HG02678 (cell line): ENCODE data around the gene ADSL.
A peak's percentile ranks its signal among the peaks of the same experiment; 100 is the strongest.

Source experiments
- ATAC-seq: cut with Tn5 transposase; IDR thresholded peaks from one replicate; pipeline ENCODE4 v1.9.1; 2021; ENCODE audit warnings: mild to moderate bottlenecking, moderate library complexity; ENCODE audit not compliant: unreplicated experiment

The ADSL gene

DNA sequence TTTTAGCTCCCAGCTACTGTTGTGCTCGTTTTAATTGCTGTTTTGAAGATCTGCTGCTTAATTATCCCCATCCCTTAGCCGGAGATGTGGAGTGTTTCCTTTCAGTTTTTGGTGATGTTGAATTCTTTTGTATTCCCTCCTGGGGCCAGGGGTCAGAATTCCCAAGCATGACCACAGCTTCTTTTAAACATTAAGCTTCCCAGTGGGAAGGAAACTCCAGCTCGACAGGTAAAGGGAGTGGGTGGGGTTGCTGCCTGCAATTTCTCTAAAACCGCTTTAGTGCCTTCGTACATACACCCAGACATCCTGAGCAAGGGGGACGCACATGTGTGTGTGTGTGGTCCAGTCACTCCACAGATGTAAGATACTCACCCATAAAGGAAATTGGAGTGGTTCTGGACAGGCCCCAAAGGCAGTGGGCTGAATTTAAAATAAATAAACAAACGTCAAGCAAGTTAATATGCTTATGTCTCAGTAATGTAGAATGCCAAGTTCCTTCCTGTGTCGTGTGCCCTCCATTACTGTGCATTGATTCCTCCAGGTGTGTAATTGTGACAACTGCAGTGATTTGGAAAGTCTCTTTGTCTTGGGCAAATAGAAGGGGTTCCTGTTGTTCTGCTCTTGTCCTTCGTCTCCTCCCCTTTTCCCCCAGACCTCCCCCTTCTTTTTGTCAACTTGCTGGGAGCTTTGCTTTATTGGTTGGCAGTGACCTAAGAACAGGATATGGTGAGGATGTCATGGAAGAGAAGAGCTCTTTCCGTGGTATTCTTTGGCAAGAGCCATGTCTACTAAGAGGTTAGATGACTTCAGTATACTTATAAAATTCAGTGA, 19.2 kb upstream of the ADSL start:
- ATAC-seq: no peak

DNA sequence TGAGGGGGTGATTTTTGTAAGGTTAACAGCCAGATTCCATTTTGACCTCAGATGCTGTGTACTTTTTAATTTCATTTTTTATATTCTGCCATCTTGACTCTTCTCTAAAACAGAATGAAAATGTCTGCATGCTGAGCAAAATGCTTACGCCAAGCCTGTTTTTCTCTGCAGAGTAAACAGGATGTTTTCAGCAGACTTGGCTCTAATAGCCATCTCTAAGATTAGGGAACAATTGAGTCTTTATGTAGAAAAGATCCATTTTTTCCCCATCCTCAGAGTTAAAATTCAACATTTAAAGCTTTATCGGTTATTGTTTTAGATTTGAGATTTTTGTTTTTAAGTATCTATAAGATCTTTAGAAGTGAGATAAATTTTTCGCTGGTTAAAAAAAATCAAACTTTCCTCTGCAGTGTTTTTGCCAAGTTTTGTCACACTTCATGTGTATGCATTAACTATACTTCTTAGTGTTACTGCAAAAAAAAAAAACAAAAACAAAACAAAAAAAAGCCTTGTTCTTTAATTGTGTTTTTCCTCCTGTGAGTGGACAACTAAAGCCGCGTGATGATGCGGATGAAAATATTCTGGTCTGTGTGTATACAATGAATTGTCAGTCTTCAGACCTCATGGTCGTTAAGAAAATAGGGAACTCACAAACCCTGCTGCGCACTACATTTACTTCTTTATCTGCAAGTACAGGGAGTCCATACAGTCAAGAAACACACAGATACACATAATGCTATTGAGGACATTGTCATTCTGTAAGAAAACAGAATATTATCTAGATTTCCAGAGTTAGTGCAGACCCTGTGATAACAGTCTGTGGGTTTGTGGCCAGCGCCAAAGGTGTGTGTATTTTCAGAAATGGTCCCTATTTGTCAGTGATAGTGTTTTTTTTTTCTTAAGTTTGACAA, 17.5 kb upstream of the ADSL start:
- no peak for ATAC-seq

DNA sequence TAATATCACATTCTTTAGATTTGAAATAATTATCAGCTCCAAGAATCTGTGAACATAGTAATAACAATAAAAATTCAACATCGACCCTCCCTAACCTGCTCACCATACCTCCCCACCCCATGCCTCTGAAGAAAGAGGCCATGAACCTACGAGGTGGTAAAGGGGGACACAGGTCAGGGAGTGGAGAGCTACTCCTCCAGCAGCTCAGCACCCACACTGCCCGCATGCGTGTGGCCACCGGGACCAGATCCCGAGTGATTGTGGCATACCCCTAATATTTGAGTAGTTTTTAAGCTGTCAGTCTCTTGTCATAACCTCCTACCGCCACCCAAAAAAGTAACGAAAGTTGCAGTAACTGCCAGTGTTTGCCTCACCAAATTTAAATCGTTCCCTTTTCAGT, 16.8 kb upstream of the ADSL start:
- ATAC-seq: no peak

DNA sequence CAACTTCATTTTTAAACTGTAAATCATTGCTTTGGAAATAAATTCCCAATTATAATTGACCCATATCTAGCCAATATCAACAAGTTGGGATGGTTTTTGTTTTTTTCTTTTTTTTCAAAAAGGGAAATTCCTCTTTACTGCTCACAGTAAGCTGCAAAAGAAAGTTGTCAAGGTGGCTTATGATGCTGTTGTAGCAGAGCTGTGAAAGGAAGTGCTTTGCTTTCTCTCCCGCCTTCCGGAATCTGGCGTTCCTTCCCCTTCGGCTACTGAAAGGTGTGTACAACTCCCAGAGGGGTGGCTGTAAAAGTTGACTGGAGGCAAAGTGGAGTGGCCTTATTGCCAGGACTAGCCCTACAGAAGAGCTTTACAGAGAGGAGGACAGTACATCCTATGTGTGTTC, 16.2 kb upstream of the ADSL start:
- no peak for ATAC-seq

DNA sequence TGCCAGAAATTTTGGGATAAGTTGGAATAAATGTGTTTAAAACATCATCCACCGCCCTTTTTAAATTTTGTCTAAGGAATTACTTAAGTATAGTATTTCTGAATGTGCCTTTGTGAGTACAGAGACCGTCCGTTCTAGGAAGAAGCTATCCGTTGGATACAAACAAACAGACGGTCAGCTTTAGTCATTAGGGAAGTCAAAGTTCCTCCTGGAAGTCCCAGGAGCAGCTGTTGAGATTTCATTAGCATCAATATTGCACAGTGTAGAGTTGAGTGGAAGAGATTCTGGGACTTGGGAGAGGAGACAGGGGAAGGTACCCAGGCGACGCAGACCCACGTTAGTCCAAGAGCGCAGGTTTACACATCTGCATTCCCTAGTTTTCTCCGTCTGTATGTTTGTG, 15.7 kb upstream of the ADSL start:
- no peak for ATAC-seq

DNA sequence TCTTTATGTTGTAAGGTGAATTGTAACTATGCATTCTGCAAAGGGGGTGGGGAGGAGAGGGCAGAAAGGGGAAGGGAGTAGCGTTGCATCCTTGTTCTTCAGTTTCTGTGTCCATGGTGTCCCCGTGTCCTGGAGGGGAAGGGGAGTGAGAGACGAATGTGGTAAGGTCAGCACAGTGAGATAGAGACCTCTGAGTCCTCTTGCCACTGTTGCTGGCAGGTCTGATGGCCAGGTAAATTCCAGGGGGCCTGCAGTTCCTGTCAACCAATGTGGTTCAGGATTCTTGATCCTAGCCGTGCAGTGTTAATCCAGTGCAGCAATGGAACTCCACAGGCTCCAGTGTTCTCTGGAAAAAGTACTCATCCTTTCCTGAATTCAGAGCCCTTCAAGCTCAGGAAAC, 14.6 kb upstream of the ADSL start:
- ATAC-seq: no peak

DNA sequence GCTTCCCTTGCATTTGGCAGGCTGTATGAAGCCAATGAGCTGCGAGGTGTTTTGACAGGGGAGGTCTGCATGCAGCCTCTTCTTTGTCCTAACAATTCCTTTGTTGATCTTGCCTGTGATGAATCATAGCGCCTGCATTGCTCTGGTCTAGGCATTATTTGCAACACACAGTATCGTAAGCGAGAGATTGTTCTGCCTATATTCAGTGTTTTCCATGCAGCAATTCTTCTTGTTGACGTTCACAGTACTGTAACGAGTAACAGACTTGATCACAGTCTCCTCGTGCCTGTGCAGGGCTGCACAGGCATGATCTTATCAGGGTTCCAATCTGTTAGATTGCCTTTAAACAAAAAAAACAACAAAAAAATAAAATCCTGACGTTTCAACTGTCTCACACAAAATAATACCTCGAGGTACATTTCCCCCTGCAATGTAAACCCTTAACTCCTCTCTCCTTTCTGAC, 13.9 kb upstream of the ADSL start:
- no peak for ATAC-seq

DNA sequence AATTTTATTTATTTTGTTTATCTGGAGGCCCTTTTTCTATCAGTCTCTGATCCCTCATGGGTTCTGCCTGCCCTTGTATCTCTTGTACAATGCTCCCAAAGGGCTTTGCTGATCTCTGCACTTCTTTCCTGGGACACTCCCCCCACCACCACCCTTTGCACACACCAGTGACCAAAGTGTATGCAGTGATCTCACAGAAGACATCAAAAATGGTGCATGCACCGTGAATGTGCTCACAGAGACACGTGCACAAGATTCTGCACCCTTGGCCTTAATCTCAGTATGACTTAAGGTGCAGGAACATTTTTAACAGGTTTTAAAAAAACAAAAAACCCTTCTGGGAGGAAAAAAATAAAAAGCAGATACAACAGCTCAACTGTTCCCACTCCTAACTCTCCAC, 12.2 kb upstream of the ADSL start:
- ATAC-seq: no peak

DNA sequence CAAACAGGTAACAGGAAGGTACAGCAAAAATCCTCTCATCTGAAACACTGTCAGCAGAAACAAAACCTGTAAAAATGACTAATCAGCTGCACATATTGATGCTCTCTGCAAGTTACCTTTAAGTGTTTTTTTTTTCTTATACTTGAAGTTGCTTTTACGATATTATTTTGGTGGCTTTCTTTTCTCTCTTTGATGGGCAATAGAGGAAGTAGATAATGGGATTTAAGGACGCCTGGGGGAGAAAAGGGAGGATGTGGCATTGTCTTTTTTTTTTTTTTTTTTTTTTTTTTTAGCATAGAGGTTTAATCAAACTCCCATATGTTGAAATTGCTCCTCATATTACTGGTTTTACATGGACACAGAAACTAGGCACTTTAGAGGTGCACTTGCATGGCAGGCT, 11.4 kb upstream of the ADSL start:
- no peak for ATAC-seq

DNA sequence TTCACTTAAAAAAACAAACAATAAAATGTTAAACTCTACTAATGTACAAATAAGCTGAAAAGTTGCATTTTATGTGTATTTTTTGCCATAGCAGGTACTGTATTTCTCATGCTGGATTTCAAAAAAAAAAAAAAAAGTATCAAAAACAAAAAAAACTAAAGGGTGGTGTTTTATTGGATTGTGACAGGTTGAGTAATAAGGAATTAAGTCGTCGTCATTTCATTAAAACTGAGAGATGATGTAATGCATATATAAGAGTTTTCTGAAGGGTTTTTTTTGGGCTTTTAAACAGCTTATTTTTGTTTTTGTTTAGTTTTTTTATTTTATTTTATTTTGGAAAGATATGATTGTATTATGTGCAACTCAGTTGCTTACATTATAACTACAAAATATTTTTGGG, 10.9 kb upstream of the ADSL start:
- no peak for ATAC-seq

DNA sequence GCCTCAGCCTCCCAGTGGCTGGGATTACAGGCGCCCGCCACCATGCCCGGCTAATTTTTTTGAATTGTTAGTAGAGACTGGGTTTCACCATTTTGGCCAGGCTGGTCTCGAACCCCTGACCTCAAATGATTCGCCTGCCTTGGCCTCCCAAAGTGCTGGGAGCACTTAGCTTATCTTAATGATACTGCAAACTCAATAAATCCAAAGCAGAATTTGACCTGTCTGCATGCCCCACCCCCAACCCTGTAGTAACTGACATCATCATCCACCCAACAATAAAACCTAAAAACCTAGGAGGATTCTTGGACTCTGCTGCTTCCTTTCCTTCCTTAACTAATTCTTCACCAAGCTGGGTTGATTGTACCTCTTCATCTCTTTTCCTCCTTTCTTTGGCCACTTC, 6.3 kb upstream of the ADSL start:
- ATAC-seq: no peak

DNA sequence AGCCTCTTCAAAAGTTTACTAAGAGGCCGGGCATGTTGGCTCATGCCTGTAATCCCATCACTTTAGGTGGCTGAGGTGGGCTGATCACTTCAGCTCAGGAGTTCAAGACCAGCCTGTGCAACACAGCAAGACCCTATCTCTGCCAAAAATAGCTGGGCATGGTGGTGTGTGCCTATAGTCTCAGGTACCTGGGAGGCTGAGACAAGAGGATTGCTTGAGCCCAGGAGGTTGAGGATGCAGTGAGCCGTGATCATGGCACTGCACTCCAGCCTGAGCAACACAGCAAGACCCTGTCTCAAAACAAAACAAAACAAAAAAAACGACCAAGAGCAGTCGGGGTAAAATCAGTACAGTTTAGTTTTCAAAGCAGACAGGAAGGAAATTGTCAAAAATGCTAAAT, 4.7 kb upstream of the ADSL start:
- ATAC-seq: no peak

DNA sequence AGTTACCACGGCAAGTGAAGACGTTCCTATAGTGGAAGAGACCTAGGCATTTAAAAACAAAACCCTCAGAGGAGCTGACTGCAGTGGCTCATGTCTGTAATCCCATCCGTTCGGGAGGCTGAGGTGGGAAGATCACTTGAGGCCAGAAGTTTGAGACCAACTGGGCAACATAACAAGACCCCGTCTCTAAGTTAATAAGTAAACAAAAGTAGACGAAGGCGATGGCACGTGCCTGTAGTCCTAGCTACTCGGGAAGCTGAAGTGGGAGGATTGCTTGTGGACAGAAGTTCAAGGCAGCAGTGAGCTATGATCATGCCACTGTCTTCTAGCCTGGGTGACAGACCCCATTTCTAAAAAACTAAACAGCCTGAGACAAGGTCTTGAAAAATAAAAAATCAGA, 3.8 kb upstream of the ADSL start:
- ATAC-seq: no peak

DNA sequence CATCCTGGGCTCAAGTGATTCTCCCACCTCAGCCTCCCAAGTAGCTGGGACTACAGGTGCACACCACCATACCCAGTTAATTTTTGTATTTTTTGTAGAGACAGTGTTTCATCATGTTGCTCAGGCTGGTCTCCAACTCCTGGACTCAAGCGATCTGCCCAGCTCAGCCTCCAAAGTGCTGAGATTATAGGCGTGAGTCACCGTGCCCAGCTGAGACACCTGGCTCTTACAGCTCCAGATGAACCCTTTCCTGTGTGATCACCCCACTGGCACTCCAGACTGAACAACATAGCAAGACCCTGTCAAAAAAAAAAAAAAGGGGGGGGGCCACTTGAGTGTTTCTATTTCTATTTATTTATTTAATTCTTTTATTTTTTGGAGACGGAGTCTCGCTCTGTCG, 1.0 kb upstream of the ADSL start:
- no peak for ATAC-seq

DNA sequence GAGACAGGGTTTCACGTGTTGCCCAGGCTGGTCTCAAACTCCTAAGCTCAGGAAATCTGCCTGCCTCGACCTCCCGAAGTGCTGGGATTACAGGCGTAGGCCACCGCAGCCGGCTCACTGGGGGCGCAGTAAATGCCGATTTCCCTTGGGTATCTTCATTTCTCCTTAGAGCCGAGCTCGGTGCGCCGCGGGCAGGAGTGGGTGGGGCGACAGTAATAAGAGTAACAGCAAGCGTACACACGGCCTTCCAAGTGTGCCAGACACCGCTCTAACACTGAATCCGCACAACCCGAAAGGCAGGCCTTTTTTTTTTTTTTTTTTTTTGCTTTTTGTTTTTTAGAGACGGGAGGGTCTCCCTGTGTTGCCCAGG, 500 bp upstream of the ADSL start:
- ATAC-seq: peak; percentile 7

DNA sequence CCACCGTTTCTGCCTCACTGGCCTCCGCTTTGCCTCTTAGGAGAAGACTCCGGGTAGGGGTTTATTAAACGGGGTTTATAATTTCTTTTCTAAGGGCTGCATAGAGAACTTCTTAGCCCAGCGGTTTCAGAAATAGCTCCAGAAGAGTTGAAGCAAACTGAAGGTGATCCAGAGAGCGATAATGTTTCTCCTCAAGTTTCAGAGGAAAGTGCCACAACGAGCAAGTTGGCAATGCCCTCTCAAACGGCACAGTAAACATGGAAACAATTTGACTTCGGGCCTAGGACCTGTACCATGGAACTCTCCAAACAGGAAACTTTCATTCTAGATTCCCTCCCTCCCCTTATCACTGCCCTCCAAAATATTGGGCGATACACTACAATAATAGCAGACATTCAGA, 1.0 kb downstream of the ADSL start:
- no peak for ATAC-seq

DNA sequence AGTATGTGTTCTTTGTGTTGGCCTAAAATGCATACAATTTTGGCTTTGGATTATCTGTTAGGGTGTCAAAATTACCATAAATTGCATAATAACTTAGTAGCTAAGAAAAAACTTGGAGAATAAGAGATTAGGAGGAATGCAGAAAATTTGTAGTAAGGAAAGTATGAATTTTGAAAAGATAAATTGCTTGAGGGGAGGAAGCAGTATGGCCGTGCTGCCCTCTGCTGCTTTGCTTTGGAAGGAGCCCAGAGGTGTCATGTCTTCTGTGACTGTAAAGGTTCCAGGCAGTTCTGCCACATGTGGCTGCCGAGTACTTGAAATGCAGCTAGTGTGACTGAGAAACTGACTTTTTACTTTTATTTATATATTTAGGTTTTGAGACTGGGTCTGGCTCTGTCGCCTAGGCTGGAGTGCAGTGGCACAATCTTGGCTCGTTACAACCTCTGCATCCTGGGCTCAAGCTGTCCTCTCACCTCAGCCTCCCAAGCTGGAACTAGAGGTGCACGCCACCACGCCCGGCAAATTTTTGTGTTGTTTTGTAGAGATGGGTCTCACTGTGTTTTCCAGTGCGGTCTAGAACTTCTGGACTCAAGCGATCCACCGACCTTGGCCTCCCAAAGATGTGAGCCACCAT, 1.8 kb downstream of the ADSL start:
- ATAC-seq: no peak

DNA sequence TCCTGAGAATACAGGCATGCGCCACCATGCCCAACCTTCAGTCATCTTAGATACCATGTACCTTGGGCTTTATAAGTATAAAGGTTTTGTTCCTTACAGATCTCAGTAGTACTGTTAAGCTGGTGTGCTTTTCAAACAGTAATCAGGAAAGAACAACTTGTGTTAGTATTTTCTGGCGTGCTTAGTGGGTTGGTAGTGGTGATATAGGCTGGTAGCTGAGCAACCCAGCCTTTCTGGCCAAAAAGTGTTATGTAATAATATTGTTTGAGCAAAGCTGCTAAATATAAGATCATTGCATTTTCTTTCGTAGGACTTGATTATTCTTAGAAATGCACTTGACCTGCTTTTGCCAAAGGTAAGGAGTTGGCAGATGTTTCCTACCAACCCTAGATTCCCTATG, 6.5 kb downstream of the ADSL start:
- no peak for ATAC-seq

DNA sequence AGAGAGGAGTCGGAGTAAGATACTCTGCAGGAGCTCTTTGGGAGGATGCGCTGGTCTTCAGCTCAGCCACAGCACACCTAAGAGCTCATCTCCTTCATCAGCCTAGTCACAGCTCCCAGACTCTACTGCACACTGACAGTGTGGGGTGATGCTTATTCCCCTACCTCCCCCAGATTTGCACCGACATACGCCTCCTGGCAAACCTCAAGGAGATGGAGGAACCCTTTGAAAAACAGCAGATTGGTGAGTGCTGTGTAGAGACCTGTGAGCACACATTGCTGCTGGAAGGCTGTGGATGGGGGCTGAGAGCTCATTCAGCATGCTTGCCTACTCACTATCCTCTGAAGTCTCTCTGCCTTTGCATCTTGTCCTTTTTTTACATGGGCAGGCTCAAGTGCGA, 14.8 kb downstream of the ADSL start:
- no peak for ATAC-seq

DNA sequence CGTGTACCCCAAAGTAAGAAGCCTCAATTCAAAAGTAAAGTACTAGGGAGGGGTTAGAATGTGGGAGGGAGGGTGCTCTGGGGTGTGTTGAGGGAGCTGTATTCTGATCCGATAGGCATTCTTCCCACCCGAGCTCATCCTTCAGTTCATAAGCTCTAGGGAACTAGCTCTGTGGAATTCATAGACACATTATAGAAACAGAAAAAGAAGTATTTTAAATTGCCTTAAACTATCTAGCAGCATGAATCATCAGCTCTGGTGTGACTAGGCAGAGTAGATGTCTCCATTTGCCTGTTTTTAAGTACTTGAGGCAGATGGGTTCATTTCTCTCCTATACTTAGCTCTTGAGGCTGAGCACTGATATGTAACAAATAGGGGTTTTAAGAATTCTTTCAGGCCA, 16.8 kb downstream of the ADSL start:
- ATAC-seq: no peak

DNA sequence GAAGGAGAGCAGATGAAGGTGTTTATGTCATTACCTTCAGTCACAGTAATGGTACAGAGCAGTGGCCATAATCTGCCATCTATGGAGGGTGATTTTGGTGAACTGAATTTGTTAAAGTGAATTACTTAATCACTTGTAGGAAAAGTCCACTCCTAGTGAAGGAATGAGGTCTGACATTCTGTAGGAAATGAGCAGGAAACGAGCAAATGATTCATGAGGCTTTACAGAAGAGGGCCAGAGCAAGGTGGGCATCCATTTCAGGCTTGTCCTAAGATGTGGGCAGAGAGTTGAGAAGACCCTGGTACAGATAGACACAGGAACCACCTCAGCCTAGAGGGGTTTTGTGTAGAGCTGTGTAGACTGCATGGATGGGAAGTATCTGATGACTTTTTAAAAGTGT, 18.1 kb downstream of the ADSL start:
- ATAC-seq: no peak

DNA sequence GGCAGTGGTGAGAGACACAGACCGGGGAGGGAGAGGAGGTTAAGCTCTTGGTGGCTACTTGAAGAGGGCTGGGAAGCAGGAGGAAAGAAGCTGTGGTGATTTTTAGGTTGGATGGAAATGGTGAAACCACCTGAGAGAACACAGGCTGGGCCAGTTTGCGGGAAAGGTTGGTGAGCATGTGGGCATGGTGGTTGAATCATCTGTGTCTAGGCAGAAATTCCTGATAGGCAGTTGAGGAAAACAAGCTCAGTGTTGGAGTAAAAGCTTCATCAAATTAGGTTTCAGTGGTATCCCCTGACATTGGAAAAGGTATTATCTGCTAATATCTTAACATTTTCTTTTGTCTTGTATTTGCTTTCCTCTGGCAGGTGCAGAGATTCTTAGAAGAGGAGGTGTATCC, 19.8 kb downstream of the ADSL start:
- ATAC-seq: no peak
